ENCODE measurements around the gene DENND6B. TPM values are rescaled to one million over a fixed set of nuclear protein-coding genes. Genes with fewer than 3 reads are reported as not detected.

DENND6B gene
- total and polyA plus RNA-seq, 2 donors (not counting 3 experiments of a cell fraction or from before 2014, with no cell fraction given): 4.1 to 5.9 TPM

- no peak for DNase-seq (ENCODE audit: low read depth, low spot score)
- Histone ChIP-seq H3K4me1 (ENCODE audit: control insufficient read depth, extremely low read depth, insufficient read depth, low read length) (peaks cover 2% of the 10 kb centered on the region), H3K9ac (replicated peaks; ENCODE audit: extremely low read depth, insufficient read depth, low read length) (no peak overlapping the region), H3K9me1 (replicated peaks; ENCODE audit: control insufficient read depth, extremely low read depth, insufficient read depth, low read length) (no peaks in the 10 kb centered on the region), H3K27me3 (ENCODE audit: control insufficient read depth in 2 of 2, insufficient read depth in 2 of 2, low read length in 2 of 2) (no peaks in the 10 kb centered on the region), H2AFZ (ENCODE audit: low read depth, low read length) (no peak overlapping the region), H3K9me3 (replicated peaks; ENCODE audit: control insufficient read depth, insufficient read depth, low read length) (no peaks in the 10 kb centered on the region), H3K79me2 (ENCODE audit: control insufficient read depth, insufficient read depth, low read length) (no peaks in the 10 kb centered on the region), H3K27ac (ENCODE audit: insufficient read depth, low read depth, low read length) (no peak overlapping the region), H3K4me2 (ENCODE audit: insufficient read depth, low read length) (no peak overlapping the region), H4K20me1 (replicated peaks; ENCODE audit: control insufficient read depth, extremely low read depth, insufficient read depth, low read length) (no peaks in the 10 kb centered on the region), H3K36me3 (ENCODE audit: control insufficient read depth in 2 of 2, extremely low read depth in 1 of 2, insufficient read depth in 2 of 2, low read length in 2 of 2) (peaks cover 42 to 70% of the 10 kb centered on the region in 2 experiments), H3K4me3 (replicated peaks in 1 of 3; ENCODE audit: insufficient read depth in 1 of 3, low read depth in 1 of 3, low read length in 3 of 3) (no peak overlapping the region)
- TF ChIP-seq GATA2 (IDR thresholded peaks at IDR 0.05; ENCODE audit: insufficient read depth, insufficient read length, low read depth, low read length): no peak
- no TSS peak for BruUV-seq (replicated peaks)
- intact Hi-C loops (cut with micrococcal nuclease) (no loop called here), dilution Hi-C loops (cut with MboI; ENCODE audit: extremely low pct_ligation_motif_present, low sequenced_read_pairs) (no loop called here)
- no peak for FAIRE-seq
- ChIA-PET CTCF (no interaction called here), POLR2A (no interaction called here)
These were observed 46.0 kb downstream of the DENND6B start for GRCh38 chr22:50280708-50281383.

GRCh38 chr22:50280022-50280707 is 46.6 kb downstream of the DENND6B start:
- Histone ChIP-seq H3K79me2 (ENCODE audit: control insufficient read depth, insufficient read depth, low read length) (no peaks in the 10 kb centered on the region), H3K27ac (ENCODE audit: insufficient read depth, low read depth, low read length) (no peak overlapping the region), H3K27me3 (ENCODE audit: control insufficient read depth in 2 of 2, insufficient read depth in 2 of 2, low read length in 2 of 2) (no peaks in the 10 kb centered on the region), H3K4me3 (replicated peaks in 1 of 3; ENCODE audit: insufficient read depth in 1 of 3, low read depth in 1 of 3, low read length in 3 of 3) (no peak overlapping the region), H3K9ac (replicated peaks; ENCODE audit: extremely low read depth, insufficient read depth, low read length) (no peak overlapping the region), H3K9me1 (replicated peaks; ENCODE audit: control insufficient read depth, extremely low read depth, insufficient read depth, low read length) (no peaks in the 10 kb centered on the region), H3K4me2 (ENCODE audit: insufficient read depth, low read length) (no peak overlapping the region), H3K9me3 (replicated peaks; ENCODE audit: control insufficient read depth, insufficient read depth, low read length) (no peaks in the 10 kb centered on the region), H2AFZ (ENCODE audit: low read depth, low read length) (no peak overlapping the region), H3K4me1 (ENCODE audit: control insufficient read depth, extremely low read depth, insufficient read depth, low read length) (peaks cover 2% of the 10 kb centered on the region), H4K20me1 (replicated peaks; ENCODE audit: control insufficient read depth, extremely low read depth, insufficient read depth, low read length) (no peaks in the 10 kb centered on the region), H3K36me3 (ENCODE audit: control insufficient read depth in 2 of 2, extremely low read depth in 1 of 2, insufficient read depth in 2 of 2, low read length in 2 of 2) (peaks cover 42 to 74% of the 10 kb centered on the region in 2 experiments)
- dilution Hi-C loops (cut with MboI; ENCODE audit: extremely low pct_ligation_motif_present, low sequenced_read_pairs) (no loop called here), intact Hi-C loops (cut with micrococcal nuclease) (no loop called here)
- DNase-seq (ENCODE audit: low read depth, low spot score) (no peak), FAIRE-seq (no peak)
- TF ChIP-seq POLR2AphosphoS5 (IDR thresholded peaks at IDR 0.05; ENCODE audit: insufficient read depth, low read depth, low read length): no peak
- TF ChIP-seq MAX (IDR thresholded peaks at IDR 0.05; ENCODE audit: insufficient read depth, insufficient read length): no peak
- no peak for TF ChIP-seq JUN (IDR thresholded peaks at IDR 0.05; ENCODE audit: borderline replicate concordance, insufficient read depth, insufficient read length, low read depth)
- TF ChIP-seq POLR2A (IDR thresholded peaks at IDR 0.05; ENCODE audit: low read depth, low read length): no peak
- no peak for TF ChIP-seq MYC (IDR thresholded peaks at IDR 0.05; ENCODE audit: low read depth, low read length)
- TF ChIP-seq, protein P1, sequence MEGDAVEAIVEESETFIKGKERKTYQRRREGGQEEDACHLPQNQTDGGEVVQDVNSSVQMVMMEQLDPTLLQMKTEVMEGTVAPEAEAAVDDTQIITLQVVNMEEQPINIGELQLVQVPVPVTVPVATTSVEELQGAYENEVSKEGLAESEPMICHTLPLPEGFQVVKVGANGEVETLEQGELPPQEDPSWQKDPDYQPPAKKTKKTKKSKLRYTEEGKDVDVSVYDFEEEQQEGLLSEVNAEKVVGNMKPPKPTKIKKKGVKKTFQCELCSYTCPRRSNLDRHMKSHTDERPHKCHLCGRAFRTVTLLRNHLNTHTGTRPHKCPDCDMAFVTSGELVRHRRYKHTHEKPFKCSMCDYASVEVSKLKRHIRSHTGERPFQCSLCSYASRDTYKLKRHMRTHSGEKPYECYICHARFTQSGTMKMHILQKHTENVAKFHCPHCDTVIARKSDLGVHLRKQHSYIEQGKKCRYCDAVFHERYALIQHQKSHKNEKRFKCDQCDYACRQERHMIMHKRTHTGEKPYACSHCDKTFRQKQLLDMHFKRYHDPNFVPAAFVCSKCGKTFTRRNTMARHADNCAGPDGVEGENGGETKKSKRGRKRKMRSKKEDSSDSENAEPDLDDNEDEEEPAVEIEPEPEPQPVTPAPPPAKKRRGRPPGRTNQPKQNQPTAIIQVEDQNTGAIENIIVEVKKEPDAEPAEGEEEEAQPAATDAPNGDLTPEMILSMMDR (IDR thresholded peaks at IDR 0.05; ENCODE audit: extremely low read depth in 1 of 2, insufficient read depth in 1 of 2, low read depth in 1 of 2, low read length in 2 of 2): no peak
- ChIA-PET CTCF (no interaction called here), POLR2A (no interaction called here)
- no TSS peak for BruUV-seq (replicated peaks)

Measured in endothelial cell of umbilical vein (primary cell).